HEK293 (cell line): ENCODE measurements around the gene SMPD3.

Source experiments
- CTCF ChIA-PET: fragments of 350-600 bp; formaldehyde crosslinking; extraction: SDS; loops from one replicate; lab custom pipeline; 2021; ENCODE audit warnings: antibody characterized with exemption; lab: Yijun Ruan, JAX
- POLR2A ChIA-PET: fragments of 300-600 bp; formaldehyde crosslinking; extraction: SDS; loops from one replicate; lab custom pipeline; 2020; ENCODE audit warnings: antibody characterized with exemption, inconsistent platforms; lab: Yijun Ruan, JAX
- H3K27ac ChIP-seq: fragments of 200-500 bp; sonication (Bioruptor generic); 2 replicates; pipeline ENCODE4 v1.5.1; 2014; ENCODE audit warnings: low read depth, low read length, control low read depth, inconsistent platforms; ENCODE audit errors: extremely low read depth
- H3K36me3 ChIP-seq, 2 experiments: fragments of 200-500 bp in 1 of 2; sonication (Bioruptor generic) in 1 of 2; 1 replicate in 1 of 2; 2 replicates in 1 of 2; pipeline ENCODE4 v1.5.1; 2014 to 2017; ENCODE audit warnings: inconsistent platforms in 2 of 2, low read length in 2 of 2; ENCODE audit not compliant: control insufficient read depth in 2 of 2, insufficient read depth in 1 of 2
- H3K4me1 ChIP-seq: fragments of 200-500 bp; sonication (Bioruptor generic); 2 replicates; pipeline ENCODE4 v1.5.1; 2014; ENCODE audit warnings: mild to moderate bottlenecking, low read length, inconsistent platforms; ENCODE audit not compliant: control insufficient read depth, insufficient read depth
- H3K4me3 ChIP-seq: 2 replicates; pipeline ENCODE4 v1.5.1; 2011; ENCODE audit warnings: low read depth, mild to moderate bottlenecking, control low read depth, low read length, moderate library complexity
- H3K9me3 ChIP-seq: fragments of 200-500 bp; sonication (Bioruptor generic); 2 replicates; pipeline ENCODE4 v1.5.1; 2014; ENCODE audit warnings: low read depth, low read length, inconsistent platforms; ENCODE audit not compliant: control insufficient read depth, insufficient read depth
- ATF2 ChIP-seq: fragments of 450-650 bp; formaldehyde crosslinking; IDR thresholded peaks from 2 replicates; pipeline ENCODE4 v1.5.1; 2016; ENCODE audit warnings: missing biosample characterization, missing genetic modification characterization, low read depth
- GFI1B ChIP-seq: fragments of 450-650 bp; formaldehyde crosslinking; IDR thresholded peaks from 2 replicates; pipeline ENCODE4 v1.5.1; 2016; ENCODE audit warnings: missing biosample characterization, missing genetic modification characterization
- GLIS1 ChIP-seq: fragments of 450-650 bp; formaldehyde crosslinking; IDR thresholded peaks from 2 replicates; pipeline ENCODE4 v1.5.1; 2016; ENCODE audit warnings: missing biosample characterization, missing genetic modification characterization
- GLIS2 ChIP-seq: fragments of 450-650 bp; formaldehyde crosslinking; IDR thresholded peaks from 2 replicates; pipeline ENCODE4 v1.5.1; 2016; ENCODE audit warnings: missing biosample characterization, missing genetic modification characterization
- HIC1 ChIP-seq: fragments of 450-650 bp; formaldehyde crosslinking; IDR thresholded peaks from 2 replicates; pipeline ENCODE4 v1.5.1; 2016; ENCODE audit warnings: missing biosample characterization, missing genetic modification characterization
- HOXC10 ChIP-seq: sonication (generic); formaldehyde crosslinking; IDR thresholded peaks from 2 replicates; pipeline ENCODE4 v1.8.1; 2023; ENCODE audit warnings: mild to moderate bottlenecking, missing genetic modification reagents
- KLF16 ChIP-seq: fragments of 450-650 bp; formaldehyde crosslinking; IDR thresholded peaks from 2 replicates; pipeline ENCODE4 v1.5.1; 2017; ENCODE audit warnings: missing biosample characterization, missing genetic modification characterization
- MEIS1 ChIP-seq: sonication (generic); formaldehyde crosslinking; IDR thresholded peaks from 2 replicates; pipeline ENCODE4 v1.8.1; 2022; ENCODE audit warnings: missing genetic modification reagents, mild to moderate bottlenecking, borderline replicate concordance
- RBAK ChIP-seq: fragments of 450-650 bp; formaldehyde crosslinking; IDR thresholded peaks from 2 replicates; pipeline ENCODE4 v1.5.1; 2016; ENCODE audit warnings: missing biosample characterization, missing genetic modification characterization
- TCF7L2 ChIP-seq: IDR thresholded peaks from 2 replicates; pipeline ENCODE4 v1.6.1; 2011; ENCODE audit warnings: low read depth, mild to moderate bottlenecking, inconsistent platforms, low read length, moderate library complexity, borderline replicate concordance
- ZBTB20 ChIP-seq: fragments of 450-650 bp; formaldehyde crosslinking; IDR thresholded peaks from 2 replicates; pipeline ENCODE4 v1.5.1; 2016; ENCODE audit warnings: missing biosample characterization, missing genetic modification characterization
- ZBTB48 ChIP-seq: fragments of 450-650 bp; formaldehyde crosslinking; IDR thresholded peaks from 2 replicates; pipeline ENCODE4 v1.5.1; 2016; ENCODE audit warnings: missing biosample characterization, missing genetic modification characterization
- ZBTB49 ChIP-seq: fragments of 450-650 bp; formaldehyde crosslinking; IDR thresholded peaks from 2 replicates; pipeline ENCODE4 v1.5.1; 2016; ENCODE audit warnings: missing biosample characterization, missing genetic modification characterization, low read depth
- ZFP3 ChIP-seq: fragments of 450-650 bp; formaldehyde crosslinking; IDR thresholded peaks from 2 replicates; pipeline ENCODE4 v1.5.1; 2016; ENCODE audit warnings: low read depth, missing biosample characterization, missing genetic modification characterization
- ZNF10 ChIP-seq: fragments of 450-650 bp; formaldehyde crosslinking; IDR thresholded peaks from 2 replicates; pipeline ENCODE4 v1.5.1; 2017; ENCODE audit warnings: missing biosample characterization, missing genetic modification characterization
- ZNF121 ChIP-seq: fragments of 450-650 bp; formaldehyde crosslinking; IDR thresholded peaks from 2 replicates; pipeline ENCODE4 v1.5.1; 2016; ENCODE audit warnings: missing biosample characterization, missing genetic modification characterization
- ZNF157 ChIP-seq: fragments of 450-650 bp; formaldehyde crosslinking; IDR thresholded peaks from 2 replicates; pipeline ENCODE4 v1.5.1; 2016; ENCODE audit warnings: missing biosample characterization, missing genetic modification characterization
- ZNF169 ChIP-seq: fragments of 450-650 bp; formaldehyde crosslinking; IDR thresholded peaks from 2 replicates; pipeline ENCODE4 v1.5.1; 2016; ENCODE audit warnings: missing biosample characterization, missing genetic modification characterization
- ZNF184 ChIP-seq: fragments of 450-650 bp; IDR thresholded peaks from 2 replicates; pipeline ENCODE4 v1.5.1; 2018; ENCODE audit warnings: missing biosample characterization, mild to moderate bottlenecking, missing genetic modification characterization
- ZNF248 ChIP-seq: fragments of 450-650 bp; formaldehyde crosslinking; IDR thresholded peaks from 2 replicates; pipeline ENCODE4 v1.5.1; 2017; ENCODE audit warnings: missing biosample characterization, missing genetic modification characterization
- ZNF302 ChIP-seq: fragments of 450-650 bp; formaldehyde crosslinking; IDR thresholded peaks from 2 replicates; pipeline ENCODE4 v1.5.1; 2016; ENCODE audit warnings: missing biosample characterization, missing genetic modification characterization, low read depth
- ZNF335 ChIP-seq: fragments of 450-650 bp; formaldehyde crosslinking; conservative IDR thresholded peaks from 2 replicates; pipeline ENCODE4 v1.5.1; 2016; ENCODE audit warnings: missing biosample characterization, missing genetic modification characterization
- ZNF548 ChIP-seq: fragments of 450-650 bp; formaldehyde crosslinking; IDR thresholded peaks from 2 replicates; pipeline ENCODE4 v1.5.1; 2016; ENCODE audit warnings: missing biosample characterization, missing genetic modification characterization
- ZNF704 ChIP-seq: fragments of 450-650 bp; formaldehyde crosslinking; IDR thresholded peaks from 2 replicates; pipeline ENCODE4 v1.5.1; 2016; ENCODE audit warnings: missing biosample characterization, missing genetic modification characterization
- ZNF768 ChIP-seq: fragments of 450-650 bp; formaldehyde crosslinking; IDR thresholded peaks from 2 replicates; pipeline ENCODE4 v1.5.1; 2018; ENCODE audit warnings: missing biosample characterization, mild to moderate bottlenecking, missing genetic modification characterization
- TF ChIP-seq, protein P1 (sequence below): fragments of 450-650 bp; formaldehyde crosslinking; IDR thresholded peaks from 2 replicates; pipeline ENCODE4 v1.5.1; 2016; ENCODE audit warnings: missing biosample characterization, missing genetic modification characterization

The SMPD3 gene

GRCh38 chr16:68448360-68448970 is at the start of gene SMPD3 (continued):
- TF ChIP-seq, protein P1, sequence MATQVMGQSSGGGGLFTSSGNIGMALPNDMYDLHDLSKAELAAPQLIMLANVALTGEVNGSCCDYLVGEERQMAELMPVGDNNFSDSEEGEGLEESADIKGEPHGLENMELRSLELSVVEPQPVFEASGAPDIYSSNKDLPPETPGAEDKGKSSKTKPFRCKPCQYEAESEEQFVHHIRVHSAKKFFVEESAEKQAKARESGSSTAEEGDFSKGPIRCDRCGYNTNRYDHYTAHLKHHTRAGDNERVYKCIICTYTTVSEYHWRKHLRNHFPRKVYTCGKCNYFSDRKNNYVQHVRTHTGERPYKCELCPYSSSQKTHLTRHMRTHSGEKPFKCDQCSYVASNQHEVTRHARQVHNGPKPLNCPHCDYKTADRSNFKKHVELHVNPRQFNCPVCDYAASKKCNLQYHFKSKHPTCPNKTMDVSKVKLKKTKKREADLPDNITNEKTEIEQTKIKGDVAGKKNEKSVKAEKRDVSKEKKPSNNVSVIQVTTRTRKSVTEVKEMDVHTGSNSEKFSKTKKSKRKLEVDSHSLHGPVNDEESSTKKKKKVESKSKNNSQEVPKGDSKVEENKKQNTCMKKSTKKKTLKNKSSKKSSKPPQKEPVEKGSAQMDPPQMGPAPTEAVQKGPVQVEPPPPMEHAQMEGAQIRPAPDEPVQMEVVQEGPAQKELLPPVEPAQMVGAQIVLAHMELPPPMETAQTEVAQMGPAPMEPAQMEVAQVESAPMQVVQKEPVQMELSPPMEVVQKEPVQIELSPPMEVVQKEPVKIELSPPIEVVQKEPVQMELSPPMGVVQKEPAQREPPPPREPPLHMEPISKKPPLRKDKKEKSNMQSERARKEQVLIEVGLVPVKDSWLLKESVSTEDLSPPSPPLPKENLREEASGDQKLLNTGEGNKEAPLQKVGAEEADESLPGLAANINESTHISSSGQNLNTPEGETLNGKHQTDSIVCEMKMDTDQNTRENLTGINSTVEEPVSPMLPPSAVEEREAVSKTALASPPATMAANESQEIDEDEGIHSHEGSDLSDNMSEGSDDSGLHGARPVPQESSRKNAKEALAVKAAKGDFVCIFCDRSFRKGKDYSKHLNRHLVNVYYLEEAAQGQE, result peak; percentile 91
- TF ChIP-seq RBAK (tag by site-specific recombination) (no peak), ZNF248 (tag by site-specific recombination) (no peak), ZNF768 (tag by site-specific recombination) (no peak), GLIS2 (tag by site-specific recombination) (peak; percentile 71), ZFP3 (no peak), KLF16 (tag by site-specific recombination) (peak; percentile 45; the same call in 1 of the 2 replicates), GLIS1 (tag by site-specific recombination) (peak; percentile 48; the same call in 1 of the 2 replicates), ZNF548 (tag by site-specific recombination) (no peak), TCF7L2 (peak; percentile 100)
- TF ChIP-seq, all 188 proteins: peak for 28

DNA sequence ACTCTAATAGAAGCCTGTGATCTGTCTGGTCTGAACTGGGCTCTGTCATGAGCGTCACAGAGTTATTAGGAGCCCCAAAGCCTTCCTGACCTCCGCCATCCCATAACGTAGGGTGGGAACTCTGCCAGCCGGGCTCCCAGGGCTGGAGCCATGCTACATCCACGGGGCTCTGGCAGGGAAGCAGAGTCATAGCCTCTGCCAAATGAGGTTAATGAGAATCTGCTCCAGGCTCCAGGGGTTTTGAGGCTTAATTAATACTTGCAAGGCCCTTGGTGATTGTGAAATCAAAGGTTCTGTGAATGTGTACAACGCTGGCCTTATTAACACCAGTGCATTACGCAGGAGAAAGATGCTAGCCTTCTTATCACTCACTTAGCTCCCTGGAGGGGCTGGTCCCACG is 48.4 kb upstream of the SMPD3 start:
- Histone ChIP-seq H3K4me3 (no peak overlapping the region), H3K9me3 (no peaks in the 10 kb centered on the region), H3K27ac (no peak overlapping the region), H3K4me1 (no peaks in the 10 kb centered on the region), H3K36me3 (no peaks in the 10 kb centered on the region)
- no peak for TF ChIP-seq ZBTB20 (tag by site-specific recombination)
- no peak for TF ChIP-seq ZBTB48
- TF ChIP-seq HIC1 (tag by site-specific recombination), result no peak
- no peak for TF ChIP-seq ZNF10
- TF ChIP-seq ZNF335 (tag by site-specific recombination), result no peak
- TF ChIP-seq ATF2 (tag by site-specific recombination), result no peak
- no peak for TF ChIP-seq HOXC10 (CRISPR knock-in tag)
- no peak for TF ChIP-seq ZNF184
- no peak for TF ChIP-seq ZNF157 (tag by site-specific recombination)
- no peak for TF ChIP-seq MEIS1 (CRISPR knock-in tag)
- no peak for TF ChIP-seq ZNF704 (tag by site-specific recombination)
- no peak for TF ChIP-seq GFI1B
- TF ChIP-seq RBAK (tag by site-specific recombination), result no peak
- no peak for TF ChIP-seq ZBTB49 (tag by site-specific recombination)
- no peak for TF ChIP-seq ZNF121 (tag by site-specific recombination)
- TF ChIP-seq ZNF302, result no peak
- no peak for TF ChIP-seq ZNF169
- CTCF ChIA-PET, result interaction anchor here (1.2 kb wide), 1 partner anchor 13 kb away, joined by 4 read pairs; no protein-coding TSS in a partner anchor
- POLR2A ChIA-PET, result no interaction called here
